KMS-11 (cell line): ENCODE measurements around the gene RNGTT.

Source experiments
- H2AFZ ChIP-seq: fragments of 200-600 bp; sonication (generic); 2 replicates; pipeline ENCODE4 v1.6.1; 2016; ENCODE audit warnings: antibody characterized with exemption, mixed run types, low read depth
- H3K27ac ChIP-seq: fragments of 200-600 bp; sonication (generic); 2 replicates; pipeline ENCODE4 v1.6.1; 2016; ENCODE audit warnings: mild to moderate bottlenecking, mixed run types
- H3K27me3 ChIP-seq: fragments of 200-600 bp; sonication (generic); 2 replicates; pipeline ENCODE4 v1.6.1; 2017; ENCODE audit warnings: mild to moderate bottlenecking, low read depth, mixed run types, moderate library complexity; ENCODE audit not compliant: insufficient read depth
- H3K36me3 ChIP-seq: fragments of 200-600 bp; sonication (generic); 2 replicates; pipeline ENCODE4 v1.6.1; 2017; ENCODE audit warnings: mild to moderate bottlenecking, mixed run types; ENCODE audit not compliant: insufficient read depth
- H3K4me1 ChIP-seq: fragments of 200-600 bp; sonication (generic); 2 replicates; pipeline ENCODE4 v1.6.1; 2016; ENCODE audit warnings: mild to moderate bottlenecking, low read depth, mixed run types; ENCODE audit not compliant: poor library complexity, severe bottlenecking
- H3K4me2 ChIP-seq: fragments of 200-600 bp; sonication (generic); 2 replicates; pipeline ENCODE4 v1.7.0; 2016; ENCODE audit warnings: mild to moderate bottlenecking, mixed run types
- H3K4me3 ChIP-seq: fragments of 200-600 bp; sonication (generic); IDR thresholded peaks from 2 replicates; pipeline ENCODE4 v1.6.1; 2017; ENCODE audit warnings: low read depth, low read length, mixed read lengths; ENCODE audit not compliant: insufficient read depth
- H3K79me2 ChIP-seq: fragments of 200-600 bp; sonication (generic); 2 replicates; pipeline ENCODE4 v1.6.1; 2016; ENCODE audit warnings: low read depth, mixed run types; ENCODE audit not compliant: insufficient read depth
- H3K9ac ChIP-seq: fragments of 200-600 bp; sonication (generic); 2 replicates; pipeline ENCODE4 v1.6.1; 2016; ENCODE audit warnings: mild to moderate bottlenecking, mixed run types
- H4K20me1 ChIP-seq: fragments of 200-600 bp; sonication (generic); 2 replicates; pipeline ENCODE4 v1.6.1; 2016; ENCODE audit warnings: mild to moderate bottlenecking, mixed run types; ENCODE audit not compliant: insufficient read depth
- TF ChIP-seq, protein P1 (sequence below): fragments of 200-600 bp; sonication (generic); conservative IDR thresholded peaks from 2 replicates; pipeline ENCODE4 v1.6.1; 2017; ENCODE audit warnings: low read depth, mild to moderate bottlenecking, antibody characterized with exemption, low read length, moderate library complexity, mixed read lengths

RNGTT gene

DNA sequence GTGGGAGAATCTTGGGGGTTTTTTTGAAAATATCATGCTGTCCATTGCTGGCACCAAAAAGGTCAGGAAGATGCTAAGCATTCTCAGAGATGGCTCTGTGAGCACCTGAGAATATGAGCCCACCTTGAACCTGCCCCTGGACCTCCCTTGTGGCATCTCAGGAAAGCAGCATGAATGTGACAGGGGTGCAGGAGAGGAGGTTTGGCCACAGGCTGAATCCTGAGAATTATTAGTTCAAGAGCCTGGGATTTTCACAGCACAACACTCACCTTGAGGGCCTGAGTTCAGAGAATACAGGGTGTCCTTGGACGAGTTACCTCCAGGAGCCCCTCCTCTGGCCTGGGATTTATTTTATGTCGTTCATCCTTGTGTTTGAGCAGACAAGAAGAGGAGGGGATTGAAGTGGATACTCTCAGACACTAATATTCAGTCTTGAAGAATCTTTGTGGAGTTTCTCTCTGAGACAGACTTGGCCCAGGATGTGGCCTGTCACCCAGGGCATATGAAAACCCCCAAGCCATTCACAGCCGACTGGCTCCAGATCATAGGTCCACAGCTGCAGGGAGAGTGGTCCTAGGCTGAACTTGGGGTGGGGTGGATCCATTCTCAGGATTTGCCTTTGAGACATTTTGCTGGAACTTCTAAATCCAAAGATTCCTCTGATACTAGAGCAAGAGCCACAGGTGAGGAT is 390.8 kb downstream of the RNGTT start:
- Histone ChIP-seq H2AFZ (no peak overlapping the region), H3K27me3 (no peaks in the 10 kb centered on the region), H3K36me3 (no peaks in the 10 kb centered on the region), H3K4me3 (no peak overlapping the region), H4K20me1 (no peaks in the 10 kb centered on the region), H3K4me2 (no peak overlapping the region), H3K4me1 (no peaks in the 10 kb centered on the region), H3K9ac (no peak overlapping the region), H3K27ac (no peak overlapping the region), H3K79me2 (no peaks in the 10 kb centered on the region)
- TF ChIP-seq, protein P1, sequence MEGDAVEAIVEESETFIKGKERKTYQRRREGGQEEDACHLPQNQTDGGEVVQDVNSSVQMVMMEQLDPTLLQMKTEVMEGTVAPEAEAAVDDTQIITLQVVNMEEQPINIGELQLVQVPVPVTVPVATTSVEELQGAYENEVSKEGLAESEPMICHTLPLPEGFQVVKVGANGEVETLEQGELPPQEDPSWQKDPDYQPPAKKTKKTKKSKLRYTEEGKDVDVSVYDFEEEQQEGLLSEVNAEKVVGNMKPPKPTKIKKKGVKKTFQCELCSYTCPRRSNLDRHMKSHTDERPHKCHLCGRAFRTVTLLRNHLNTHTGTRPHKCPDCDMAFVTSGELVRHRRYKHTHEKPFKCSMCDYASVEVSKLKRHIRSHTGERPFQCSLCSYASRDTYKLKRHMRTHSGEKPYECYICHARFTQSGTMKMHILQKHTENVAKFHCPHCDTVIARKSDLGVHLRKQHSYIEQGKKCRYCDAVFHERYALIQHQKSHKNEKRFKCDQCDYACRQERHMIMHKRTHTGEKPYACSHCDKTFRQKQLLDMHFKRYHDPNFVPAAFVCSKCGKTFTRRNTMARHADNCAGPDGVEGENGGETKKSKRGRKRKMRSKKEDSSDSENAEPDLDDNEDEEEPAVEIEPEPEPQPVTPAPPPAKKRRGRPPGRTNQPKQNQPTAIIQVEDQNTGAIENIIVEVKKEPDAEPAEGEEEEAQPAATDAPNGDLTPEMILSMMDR = no peak

DNA sequence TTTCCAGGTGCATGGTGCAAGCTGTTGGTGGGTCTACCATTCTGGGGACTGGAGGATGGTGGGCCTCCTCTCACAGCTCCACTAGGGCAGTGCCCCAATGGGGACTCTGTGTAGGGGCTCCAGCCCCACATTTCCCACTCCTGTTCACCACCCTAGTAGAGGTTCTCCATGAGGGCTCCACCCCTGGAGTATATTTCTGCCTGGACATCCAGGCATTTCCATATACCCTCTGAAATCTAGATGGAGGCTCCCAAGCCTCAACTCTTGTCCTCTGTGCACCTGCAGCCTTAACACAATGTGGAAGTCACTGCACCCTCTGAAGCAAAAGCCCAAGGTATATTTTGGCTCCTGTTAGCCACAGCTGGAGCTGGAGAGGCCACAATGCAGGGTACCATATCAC is 393.5 kb downstream of the RNGTT start:
- H3K36me3 ChIP-seq = no peaks in the 10 kb centered on the region
- no peaks in the 10 kb centered on the region for H4K20me1 ChIP-seq
- H3K27ac ChIP-seq = no peak overlapping the region
- no peak overlapping the region for H3K4me2 ChIP-seq
- H3K79me2 ChIP-seq = no peaks in the 10 kb centered on the region
- H3K4me1 ChIP-seq = no peaks in the 10 kb centered on the region
- no peaks in the 10 kb centered on the region for H3K27me3 ChIP-seq
- H3K4me3 ChIP-seq = no peak overlapping the region
- no peak overlapping the region for H2AFZ ChIP-seq
- TF ChIP-seq, protein P1 = no peak
- H3K9ac ChIP-seq = no peak overlapping the region

DNA sequence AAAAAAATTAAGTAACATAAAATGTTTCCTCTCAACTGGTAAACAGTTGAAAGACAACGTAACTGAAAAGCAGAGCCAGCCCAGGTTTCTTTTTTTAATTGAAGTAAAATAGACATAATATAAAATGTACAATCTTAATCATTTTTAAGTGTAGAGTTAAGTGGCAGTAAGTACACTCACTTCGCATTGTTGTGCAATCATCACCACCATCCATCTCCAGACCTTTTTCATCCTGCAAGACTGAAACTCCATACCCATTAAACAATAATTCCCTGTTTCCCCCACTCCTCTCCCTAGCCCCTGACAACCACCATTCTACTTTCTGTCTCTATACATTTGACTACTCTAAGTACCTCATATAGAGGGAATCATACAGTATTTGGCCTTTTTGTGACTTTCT is 395.7 kb downstream of the RNGTT start:
- Histone ChIP-seq H3K27ac (no peak overlapping the region), H3K36me3 (no peaks in the 10 kb centered on the region), H3K27me3 (no peaks in the 10 kb centered on the region), H4K20me1 (no peaks in the 10 kb centered on the region), H3K4me1 (no peaks in the 10 kb centered on the region), H2AFZ (no peak overlapping the region), H3K4me2 (no peak overlapping the region), H3K79me2 (no peaks in the 10 kb centered on the region), H3K4me3 (no peak overlapping the region), H3K9ac (no peak overlapping the region)
- TF ChIP-seq, protein P1 = no peak

DNA sequence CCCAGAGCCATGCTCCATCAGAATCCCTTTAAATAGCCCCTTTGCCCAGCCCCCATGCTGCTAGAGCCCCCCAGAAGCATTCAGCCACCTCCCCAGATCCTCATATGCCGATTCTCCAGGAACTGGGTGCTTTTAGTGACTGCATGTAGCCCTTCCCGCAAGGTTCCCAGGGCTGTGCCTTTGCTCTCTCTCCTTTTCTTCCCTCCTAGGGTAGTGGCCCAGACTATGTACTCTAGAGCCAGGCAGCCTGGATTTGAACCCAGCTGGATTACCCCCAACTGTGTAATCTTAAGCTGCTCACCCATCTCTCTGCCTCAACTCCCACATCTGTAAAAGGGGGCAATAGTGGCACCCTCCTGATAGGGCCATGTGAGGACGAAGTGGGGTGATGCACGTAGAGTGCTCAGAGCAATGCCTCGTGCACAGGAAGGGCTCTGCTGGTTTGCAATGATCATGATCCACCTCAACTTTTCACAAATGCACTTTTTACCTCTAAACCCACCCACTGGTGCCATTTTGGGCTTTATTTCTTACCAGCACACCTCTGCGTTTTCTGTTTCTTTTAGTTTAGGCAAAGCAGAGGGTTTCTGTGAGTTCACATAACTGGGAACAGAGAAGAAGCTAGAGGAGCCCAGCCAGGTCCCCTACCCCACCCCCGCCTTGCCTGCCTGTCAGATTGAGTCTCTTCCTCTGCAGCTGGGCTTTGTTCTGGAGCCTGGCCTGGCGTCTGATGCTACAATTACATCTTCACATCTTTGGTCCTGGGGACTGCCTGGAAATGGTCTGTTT is 396.5 kb downstream of the RNGTT start:
- Histone ChIP-seq H3K79me2 (no peaks in the 10 kb centered on the region), H2AFZ (no peak overlapping the region), H3K9ac (no peak overlapping the region), H4K20me1 (no peaks in the 10 kb centered on the region), H3K36me3 (no peaks in the 10 kb centered on the region), H3K4me1 (no peaks in the 10 kb centered on the region), H3K4me2 (no peak overlapping the region), H3K4me3 (no peak overlapping the region), H3K27ac (no peak overlapping the region), H3K27me3 (no peaks in the 10 kb centered on the region)
- TF ChIP-seq, protein P1 = no peak
